Pulmonary artery endothelial cell (primary cell): Measurements from ENCODE around the gene CXADR. TPM values are rescaled to one million over a fixed set of nuclear protein-coding genes. Genes with fewer than 3 reads are reported as not detected.
"Not testable (repeated sequence)": the region's sequence is repeated elsewhere in the genome, so short reads cannot be mapped to it uniquely, and the experiment has no call there.

Source experiments
- DNase-seq: peaks from one replicate; pipeline ENCODE4 v3.0.0-alpha.2; 2011; ENCODE audit warnings: low read depth, low spot score
- total RNA-seq: library from RNA; depleted of rRNA; stranded (reverse); fragments of >200 nt; gene quantifications from 2 replicates; pipeline ENCODE4 v1.2.3, GENCODE V29; 2014

CXADR gene
- total RNA-seq, 1 donor from 2014 or later: 7.6 TPM

- DNase-seq: no peak
Measured at GRCh38 chr21:17501107-17502006, 11.5 kb upstream of the CXADR start.

DNA sequence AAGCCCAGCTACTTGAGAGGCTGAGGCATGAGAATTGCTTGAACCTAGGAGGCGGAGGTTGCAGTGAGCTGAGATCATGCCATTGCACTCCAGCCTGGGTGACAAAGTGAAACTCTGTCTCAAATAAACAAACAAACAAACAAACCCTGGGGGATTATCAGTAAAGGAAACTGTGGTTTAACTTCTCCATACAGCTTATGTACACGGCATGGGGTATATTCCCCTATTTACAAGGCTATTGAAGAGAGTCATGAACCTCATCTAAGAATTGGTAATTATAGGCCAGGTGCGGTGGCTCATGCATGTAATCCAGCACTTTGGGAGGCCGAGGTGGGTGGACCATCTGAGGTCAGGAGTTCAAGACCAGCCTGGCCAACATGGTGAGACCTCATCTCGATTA is 9.9 kb upstream of the CXADR start:
- DNase-seq: not testable (repeated sequence)

- DNase-seq: no peak
Measured at GRCh38 chr21:17506951-17507350, 5.9 kb upstream of the CXADR start.

DNA sequence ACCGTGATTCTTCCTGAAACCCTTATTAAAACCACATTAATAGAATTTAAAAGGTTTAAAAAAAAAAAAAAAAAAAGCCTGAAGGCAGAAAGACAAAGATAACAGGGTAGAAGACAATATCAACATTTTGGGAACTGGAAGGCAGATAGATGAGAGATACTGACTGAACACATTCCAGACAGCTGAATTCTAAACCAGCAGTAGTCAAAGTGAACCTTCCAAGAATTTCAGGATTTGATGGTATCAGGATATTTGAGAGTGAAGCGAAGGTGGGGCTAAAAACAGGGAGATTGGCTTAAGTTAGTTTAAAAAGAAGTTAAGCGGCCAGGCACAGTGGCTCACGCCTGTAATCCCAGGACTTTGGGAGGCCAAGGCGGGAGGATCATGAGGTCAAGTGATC is 5.3 kb upstream of the CXADR start:
- no peak for DNase-seq

- no peak for DNase-seq
Measured at GRCh38 chr21:17513214-17514123, 626 bp downstream of the CXADR start.

DNA sequence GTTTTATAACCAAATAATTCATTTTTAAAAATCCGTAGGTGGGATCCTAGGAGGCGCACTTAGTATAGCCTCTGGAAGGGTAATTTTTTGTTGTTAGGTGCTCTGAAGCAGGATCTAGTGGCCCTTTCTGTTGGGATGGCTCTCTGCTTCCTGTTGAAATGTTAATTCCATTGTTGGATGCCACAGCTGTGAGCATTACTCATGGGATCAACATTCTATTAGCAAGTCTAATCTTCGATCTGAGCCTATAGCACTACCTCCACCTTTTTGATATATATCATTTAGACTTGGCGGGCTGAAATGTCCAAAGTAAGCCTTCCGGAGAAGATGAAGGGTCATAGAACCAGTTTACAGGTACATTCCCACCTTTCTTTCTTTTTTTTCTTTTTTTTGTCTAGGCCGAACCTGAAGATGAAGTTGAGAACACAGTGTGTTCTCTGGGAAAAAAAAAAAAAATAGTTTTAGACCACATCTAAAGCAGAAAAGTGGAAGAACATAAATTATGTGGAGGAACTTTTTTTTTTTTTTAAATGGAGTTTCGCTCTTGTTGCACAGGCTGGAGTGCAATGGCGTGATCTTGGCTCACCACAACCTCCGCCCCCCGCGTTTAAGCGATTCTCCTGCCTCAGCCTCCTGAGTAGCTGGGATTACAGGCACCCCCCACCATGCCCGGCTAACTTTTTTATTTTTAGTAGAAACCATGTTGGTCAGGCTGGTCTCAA is 1.4 kb downstream of the CXADR start:
- no peak for DNase-seq

- DNase-seq: not testable (repeated sequence)
Measured at GRCh38 chr21:17517008-17517407, 4.2 kb downstream of the CXADR start.

DNA sequence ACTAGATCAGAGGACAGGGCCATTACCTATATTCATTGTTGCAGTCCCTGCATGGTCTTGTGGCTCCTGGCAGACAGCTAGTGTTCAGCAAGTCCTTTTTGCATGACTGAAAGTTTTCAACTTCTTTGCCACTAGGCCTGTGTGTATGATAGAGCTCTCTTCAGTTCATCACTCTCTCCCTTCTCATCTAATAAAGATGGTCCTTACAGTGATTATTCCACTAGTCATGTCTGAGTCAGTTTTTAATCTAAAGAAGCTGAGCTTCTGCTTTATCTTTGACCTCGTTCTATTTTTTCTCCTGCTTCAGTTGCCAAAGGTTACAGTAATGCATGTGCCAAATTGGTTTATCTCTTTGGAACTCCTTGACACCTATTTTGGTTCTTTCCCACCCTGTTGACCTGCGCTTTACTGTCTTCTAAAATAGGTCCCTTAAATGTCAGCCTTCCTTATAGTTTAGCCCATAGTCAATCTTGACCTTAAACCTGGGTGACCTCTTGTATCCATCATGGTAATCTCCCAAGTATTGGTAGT is 6.4 kb downstream of the CXADR start:
- DNase-seq: no peak

DNA sequence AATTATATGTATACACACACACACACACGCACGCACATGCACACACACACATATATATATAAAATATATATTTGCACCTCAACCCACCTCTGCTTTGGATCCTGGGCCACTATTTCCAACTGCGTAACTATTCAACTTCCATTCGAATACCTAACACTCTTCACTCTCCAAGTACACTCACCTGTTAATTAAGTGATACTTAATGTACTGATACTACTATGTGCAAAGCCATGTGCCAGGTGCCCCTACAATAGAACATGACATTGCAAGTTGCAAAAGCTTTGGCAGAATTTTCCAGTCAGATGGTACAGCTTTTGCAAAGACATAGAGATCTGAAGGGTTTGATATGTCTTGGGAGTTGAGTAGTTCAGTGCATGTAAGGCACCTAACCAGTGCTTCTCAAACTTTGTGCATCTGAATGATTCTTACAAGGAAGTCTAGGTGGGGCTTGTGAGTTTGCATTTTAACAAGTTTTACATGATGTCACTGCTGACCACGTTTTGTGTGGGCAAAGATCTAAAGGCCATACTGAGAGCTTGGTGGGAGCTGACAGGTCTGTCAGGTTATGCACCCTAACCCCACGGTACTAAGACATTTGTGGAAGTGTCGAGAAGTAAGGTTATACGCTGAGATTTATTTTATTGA is 7.2 kb downstream of the CXADR start:
- DNase-seq: no peak

GRCh38 chr21:17523007-17523451 is 10.2 kb downstream of the CXADR start:
- no peak for DNase-seq

- DNase-seq: not testable (repeated sequence)
Measured at GRCh38 chr21:17523979-17524494, 11.2 kb downstream of the CXADR start.

DNA sequence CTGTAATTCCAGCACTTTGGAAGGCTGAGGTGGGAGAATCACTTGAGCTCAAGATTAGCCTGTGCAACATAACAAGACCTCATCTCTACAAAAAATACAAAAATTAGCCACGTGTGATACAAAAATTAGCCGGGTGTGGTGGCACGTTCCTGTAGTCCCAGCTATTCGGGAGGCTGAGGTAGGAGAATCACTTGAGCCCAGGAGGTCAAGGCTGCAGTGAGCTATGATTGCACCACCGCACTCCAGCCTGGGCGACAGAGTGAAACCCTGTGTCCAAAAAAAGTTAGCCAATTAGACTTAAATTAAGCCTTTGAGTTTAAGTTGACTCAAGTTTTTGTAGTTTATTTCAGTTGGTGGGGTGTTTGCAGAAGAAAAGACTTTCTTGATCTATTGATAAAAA is 11.8 kb downstream of the CXADR start:
- no peak for DNase-seq

GRCh38 chr21:17526776-17527175 is 13.9 kb downstream of the CXADR start:
- no peak for DNase-seq

DNA sequence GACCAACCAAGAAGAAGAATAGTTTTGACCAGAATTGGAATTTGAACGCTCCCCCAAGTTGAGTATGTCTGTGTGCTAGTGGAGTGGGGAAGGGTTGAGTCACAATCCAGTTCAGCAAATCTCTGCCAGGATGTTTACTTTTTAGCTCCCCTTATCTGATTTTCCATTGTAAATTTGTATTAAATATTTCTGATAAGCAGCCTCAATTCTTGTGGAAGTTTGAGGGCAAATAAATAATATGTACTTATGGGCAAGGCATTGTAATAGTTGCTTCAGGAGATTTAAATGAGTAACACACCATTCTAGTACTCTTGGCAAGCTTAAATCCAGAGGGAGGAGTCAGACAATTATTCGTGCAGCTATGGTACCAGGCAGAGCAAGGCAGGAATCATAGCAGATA is 14.4 kb downstream of the CXADR start:
- peak; percentile 63 for DNase-seq

DNA sequence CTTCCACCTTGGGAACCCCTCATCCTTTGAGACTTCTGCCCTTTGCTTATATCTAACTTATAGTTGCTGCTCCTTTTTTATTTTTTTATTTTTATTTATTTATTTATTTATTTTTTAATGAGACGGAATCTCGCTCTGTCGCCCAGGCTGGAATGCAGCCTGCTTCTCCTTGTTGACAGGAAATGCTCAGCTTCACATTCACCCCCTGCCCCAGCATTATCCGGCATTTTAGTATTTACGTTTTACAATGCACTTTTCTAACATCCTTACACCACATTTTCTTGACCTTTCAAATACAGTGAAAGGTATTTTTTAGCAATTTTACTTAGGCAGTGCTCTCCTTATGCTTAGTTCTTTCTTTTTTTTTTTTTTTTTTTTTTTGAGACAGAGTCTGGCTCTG is 14.9 kb downstream of the CXADR start:
- DNase-seq: no peak

DNA sequence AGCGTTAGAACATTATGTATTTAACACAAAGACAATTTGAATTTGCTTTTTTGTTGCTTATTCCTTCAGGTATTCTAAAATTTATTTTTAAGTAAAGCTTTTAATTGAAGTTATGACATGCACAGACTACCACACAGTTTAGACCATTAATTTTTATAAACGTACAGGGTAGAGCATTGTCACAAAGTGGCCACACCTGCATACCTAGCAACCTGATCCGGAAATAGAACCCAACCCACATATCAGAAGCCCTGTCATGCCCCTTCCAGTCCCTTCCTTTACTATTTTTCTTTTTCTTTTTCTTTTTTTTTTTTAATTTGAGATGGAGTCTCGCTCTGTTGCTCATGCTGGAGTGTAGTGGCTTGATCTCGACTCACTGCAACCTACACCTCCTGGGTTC is 16.8 kb downstream of the CXADR start:
- DNase-seq: no peak

DNA sequence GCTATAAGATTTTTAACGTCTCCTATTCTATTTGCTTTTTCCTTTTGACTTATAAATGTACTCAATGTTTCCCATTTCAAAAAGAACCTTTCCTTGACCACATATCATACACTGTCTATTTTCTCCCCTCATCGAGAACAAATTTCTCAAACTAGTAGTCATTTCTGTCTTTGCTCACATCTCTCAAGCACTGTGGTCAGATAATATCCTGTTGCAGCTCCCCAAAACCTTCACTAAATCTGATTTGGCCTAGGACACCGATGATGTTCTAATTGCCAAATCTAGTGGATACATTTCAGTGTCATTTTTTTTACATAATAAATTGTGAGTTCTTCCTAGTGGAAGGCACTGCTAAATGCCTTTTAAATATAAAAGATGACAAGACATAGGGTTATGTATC is 19.4 kb downstream of the CXADR start:
- DNase-seq: no peak

DNA sequence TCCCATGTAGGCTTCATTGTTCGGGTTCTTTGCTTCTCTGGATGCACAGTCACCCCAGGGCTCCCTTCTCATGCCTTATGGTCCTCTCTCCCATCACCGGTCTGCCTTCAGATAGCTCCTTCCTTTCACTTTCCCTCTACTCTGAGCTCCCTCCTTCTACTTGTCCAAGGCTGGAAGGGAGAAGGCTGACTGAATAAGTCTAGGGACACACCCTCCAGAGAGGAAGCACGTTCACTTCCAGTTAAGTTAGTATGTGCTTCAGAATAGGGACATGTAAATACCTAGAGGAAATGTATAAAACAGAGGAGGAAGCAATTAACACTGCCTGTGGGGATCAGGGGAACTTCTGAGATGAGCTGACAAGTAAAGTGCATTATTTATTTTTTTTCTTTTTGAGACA is 23.5 kb downstream of the CXADR start:
- DNase-seq: no peak

GRCh38 chr21:17537299-17537698 is 24.5 kb downstream of the CXADR start:
- no peak for DNase-seq

- no peak for DNase-seq
Measured at GRCh38 chr21:17538576-17538975, 25.7 kb downstream of the CXADR start.

GRCh38 chr21:17539323-17539722 is 26.5 kb downstream of the CXADR start:
- no peak for DNase-seq
